ENCODE data around the gene FBXL7.

The FBXL7 gene

GRCh38 chr5:15786884-15787283 is 286.9 kb downstream of the FBXL7 start:
- DNase-seq: no peak

- DNase-seq: no peak
These were observed 287.7 kb downstream of the FBXL7 start for GRCh38 chr5:15787681-15788080.

- DNase-seq: no peak
These were observed 289.7 kb downstream of the FBXL7 start for GRCh38 chr5:15789642-15790041.

GRCh38 chr5:15790446-15791018 is 290.6 kb downstream of the FBXL7 start:
- DNase-seq: no peak

GRCh38 chr5:15791274-15791673 is 291.3 kb downstream of the FBXL7 start:
- no peak for DNase-seq

- DNase-seq: no peak
These were observed 291.9 kb downstream of the FBXL7 start for GRCh38 chr5:15791859-15792258.

GRCh38 chr5:15794052-15794985 is 294.3 kb downstream of the FBXL7 start:
- DNase-seq: no peak

- no peak for DNase-seq
These were observed 296.1 kb downstream of the FBXL7 start for GRCh38 chr5:15796096-15796495.

GRCh38 chr5:15796557-15796956 is 296.6 kb downstream of the FBXL7 start:
- no peak for DNase-seq

- DNase-seq: no peak
These were observed 297.1 kb downstream of the FBXL7 start for GRCh38 chr5:15797116-15797515.

- DNase-seq: no peak
These were observed 298.0 kb downstream of the FBXL7 start for GRCh38 chr5:15798006-15798405.

GRCh38 chr5:15799014-15799413 is 299.0 kb downstream of the FBXL7 start:
- no peak for DNase-seq

- no peak for DNase-seq
These were observed 299.6 kb downstream of the FBXL7 start for GRCh38 chr5:15799612-15800011.

GRCh38 chr5:15803280-15803679 is 303.3 kb downstream of the FBXL7 start:
- DNase-seq: no peak

- no peak for DNase-seq
These were observed 306.6 kb downstream of the FBXL7 start for GRCh38 chr5:15806613-15807012.

GRCh38 chr5:15807248-15807647 is 307.3 kb downstream of the FBXL7 start:
- DNase-seq: no peak

GRCh38 chr5:15807871-15808270 is 307.9 kb downstream of the FBXL7 start:
- no peak for DNase-seq

GRCh38 chr5:15808577-15808976 is 308.6 kb downstream of the FBXL7 start:
- DNase-seq: no peak

GRCh38 chr5:15819617-15820016 is 319.6 kb downstream of the FBXL7 start:
- no peak for DNase-seq

GRCh38 chr5:15821506-15821905 is 321.5 kb downstream of the FBXL7 start:
- DNase-seq: no peak

- no peak for DNase-seq
These were observed 323.4 kb downstream of the FBXL7 start for GRCh38 chr5:15823398-15823797.

GRCh38 chr5:15827741-15828140 is 327.8 kb downstream of the FBXL7 start:
- DNase-seq: no peak

- DNase-seq: no peak
These were observed 331.4 kb downstream of the FBXL7 start for GRCh38 chr5:15831408-15831807.

- DNase-seq: no peak
These were observed 333.4 kb downstream of the FBXL7 start for GRCh38 chr5:15833365-15833764.

Data from CD4-positive, alpha-beta T cell treated with Interferon gamma for 1 hour (primary cell).